GM03348 (cell line): Measurements from ENCODE around the gene PIGH.
"Not testable (repeated sequence)": the region's sequence is repeated elsewhere in the genome, so short reads cannot be mapped to it uniquely, and the experiment has no call there.

Source experiments
- DNase-seq: peaks from one replicate; pipeline ENCODE4 v3.0.0; 2012; ENCODE audit warnings: low spot score

The PIGH gene

GRCh38 chr14:67599698-67600561 lies at the start of gene PIGH:
TSS of gene PIGH (minus strand) at chr14:67600268. CDS start at chr14:67600203, 65 bp downstream.
- DNase-seq, result peak; percentile 97

- no peak for DNase-seq
These were observed 46.1 kb upstream of the PIGH start for GRCh38 chr14:67646131-67646530.

- DNase-seq, result no peak
These were observed 45.3 kb upstream of the PIGH start for GRCh38 chr14:67645414-67645813.

GRCh38 chr14:67644428-67644827 lies 44.4 kb upstream of the PIGH start:
- DNase-seq, result no peak

- DNase-seq, result no peak
These were observed 43.6 kb upstream of the PIGH start for GRCh38 chr14:67643713-67644112.

GRCh38 chr14:67641902-67642749 lies 42.1 kb upstream of the PIGH start:
- DNase-seq, result no peak

- no peak for DNase-seq
These were observed 41.4 kb upstream of the PIGH start for GRCh38 chr14:67641480-67641879.

GRCh38 chr14:67638642-67639041 lies 38.6 kb upstream of the PIGH start:
- no peak for DNase-seq

- peak; percentile 23 for DNase-seq
These were observed 36.4 kb upstream of the PIGH start for GRCh38 chr14:67636361-67636919.

GRCh38 chr14:67633451-67634147 lies 33.5 kb upstream of the PIGH start:
- DNase-seq, result no peak

- DNase-seq, result no peak
These were observed 30.9 kb upstream of the PIGH start for GRCh38 chr14:67630938-67631337.

- no peak for DNase-seq
These were observed 30.1 kb upstream of the PIGH start for GRCh38 chr14:67630186-67630585.

GRCh38 chr14:67627519-67627918 lies 27.5 kb upstream of the PIGH start:
- DNase-seq, result no peak

GRCh38 chr14:67626131-67626530 lies 26.1 kb upstream of the PIGH start:
- DNase-seq, result not testable (repeated sequence)

- peak; percentile 47 for DNase-seq
These were observed 23.0 kb upstream of the PIGH start for GRCh38 chr14:67623114-67623513.

- DNase-seq, result peak; percentile 78
These were observed 22.6 kb upstream of the PIGH start for GRCh38 chr14:67622675-67623074.

- DNase-seq, result peak; percentile 16
These were observed 20.2 kb upstream of the PIGH start for GRCh38 chr14:67620217-67620785.

GRCh38 chr14:67619446-67620216 lies 19.6 kb upstream of the PIGH start, which contains the start of gene ARG2:
TSS of gene ARG2 (plus strand) at chr14:67619920. CDS start at chr14:67619978, 58 bp downstream.
- DNase-seq, result peak; percentile 94

- DNase-seq, result peak; percentile 83
These were observed 18.6 kb upstream of the PIGH start for GRCh38 chr14:67618617-67619063.

- no peak for DNase-seq
These were observed 10.4 kb upstream of the PIGH start for GRCh38 chr14:67610491-67610890.
